Endodermal cell (in vitro differentiated cells): ENCODE data around the gene SLC20A1. TPM values are rescaled to one million over a fixed set of nuclear protein-coding genes. Genes with fewer than 3 reads are reported as not detected.

Source experiments
- DNase-seq: peaks from one replicate; pipeline ENCODE4 v3.0.0-alpha.2; 2017
- H3K27ac ChIP-seq: 2 replicates; pipeline ENCODE4 v1.5.1; 2013; ENCODE audit warnings: mild to moderate bottlenecking, low read depth, low read length, moderate library complexity
- H3K27me3 ChIP-seq: 2 replicates; pipeline ENCODE4 v1.6.1; 2013; ENCODE audit warnings: mild to moderate bottlenecking, low read length, moderate library complexity; ENCODE audit not compliant: insufficient read depth, control insufficient read depth, poor library complexity, severe bottlenecking
- H3K36me3 ChIP-seq: 2 replicates; pipeline ENCODE4 v1.7.0; 2013; ENCODE audit warnings: mild to moderate bottlenecking, low read length, moderate library complexity; ENCODE audit not compliant: control insufficient read depth, insufficient read depth
- H3K4me1 ChIP-seq: one replicate; pipeline ENCODE4 v1.7.0; 2013; ENCODE audit warnings: low read length; ENCODE audit not compliant: control insufficient read depth, insufficient read depth
- H3K4me3 ChIP-seq: 2 replicates; pipeline ENCODE4 v1.5.1; 2013; ENCODE audit warnings: mild to moderate bottlenecking, low read length, moderate library complexity
- H3K9ac ChIP-seq: 2 replicates; pipeline ENCODE4 v1.6.1; 2013; ENCODE audit warnings: mild to moderate bottlenecking, low read length, moderate library complexity; ENCODE audit not compliant: poor library complexity, severe bottlenecking; ENCODE audit errors: extremely low read depth
- H3K9me3 ChIP-seq: 2 replicates; pipeline ENCODE4 v1.6.1; 2013; ENCODE audit warnings: mild to moderate bottlenecking, low read length, moderate library complexity; ENCODE audit not compliant: control insufficient read depth
- H3K27ac Mint-ChIP-seq: 2 replicates; pipeline ENCODE4 v1.8.0; 2020; ENCODE audit warnings: mixed read lengths
- H3K27me3 Mint-ChIP-seq: 2 replicates; pipeline ENCODE4 v1.8.0; 2021; ENCODE audit warnings: mild to moderate bottlenecking, mixed read lengths; ENCODE audit not compliant: insufficient read depth
- H3K36me3 Mint-ChIP-seq: 2 replicates; pipeline ENCODE4 v1.8.0; 2020; ENCODE audit warnings: low read depth, mixed read lengths
- H3K4me1 Mint-ChIP-seq: 2 replicates; pipeline ENCODE4 v1.8.0; 2020; ENCODE audit warnings: mixed read lengths
- H3K4me3 Mint-ChIP-seq: 2 replicates; pipeline ENCODE4 v1.8.0; 2020; ENCODE audit warnings: mild to moderate bottlenecking, moderate library complexity, mixed read lengths
- H3K9me3 Mint-ChIP-seq: 2 replicates; pipeline ENCODE4 v1.8.0; 2020; ENCODE audit warnings: mild to moderate bottlenecking, mixed read lengths
- WGBS, 2 experiments: methylation state at CpG; one replicate each; pipeline versions ENCODE4 v1.1.5 to v1.1.7; 2013; ENCODE audit warnings: missing lambda C conversion rate in 2 of 2, mixed read lengths in 1 of 2; ENCODE audit not compliant: insufficient coverage in 1 of 2, insufficient read length in 1 of 2; 5-methylcytosine and 5-hydroxymethylcytosine counted together
- total RNA-seq, 2 donors: library from RNA; stranded (reverse); fragmentation: NEBNext Ultra II Directional in 1 of 2; extraction: Animal tissue kit (Norgen Biotek cat#: 25700) in 1 of 2; gene quantifications; 2 replicates in 1 of 2; 3 replicates in 1 of 2; pipeline ENCODE4 v1.2.1, GENCODE V29; 2021
- TF ChIP-seq, protein P1 (sequence below): fragments of 200-600 bp; sonication (generic); conservative IDR thresholded peaks from 2 replicates; pipeline ENCODE4 v1.5.0; 2021; ENCODE audit warnings: antibody characterized with exemption, mild to moderate bottlenecking

SLC20A1 gene
- total RNA-seq, 2 donors from 2014 or later: 67.3 to 86.7 TPM

DNA sequence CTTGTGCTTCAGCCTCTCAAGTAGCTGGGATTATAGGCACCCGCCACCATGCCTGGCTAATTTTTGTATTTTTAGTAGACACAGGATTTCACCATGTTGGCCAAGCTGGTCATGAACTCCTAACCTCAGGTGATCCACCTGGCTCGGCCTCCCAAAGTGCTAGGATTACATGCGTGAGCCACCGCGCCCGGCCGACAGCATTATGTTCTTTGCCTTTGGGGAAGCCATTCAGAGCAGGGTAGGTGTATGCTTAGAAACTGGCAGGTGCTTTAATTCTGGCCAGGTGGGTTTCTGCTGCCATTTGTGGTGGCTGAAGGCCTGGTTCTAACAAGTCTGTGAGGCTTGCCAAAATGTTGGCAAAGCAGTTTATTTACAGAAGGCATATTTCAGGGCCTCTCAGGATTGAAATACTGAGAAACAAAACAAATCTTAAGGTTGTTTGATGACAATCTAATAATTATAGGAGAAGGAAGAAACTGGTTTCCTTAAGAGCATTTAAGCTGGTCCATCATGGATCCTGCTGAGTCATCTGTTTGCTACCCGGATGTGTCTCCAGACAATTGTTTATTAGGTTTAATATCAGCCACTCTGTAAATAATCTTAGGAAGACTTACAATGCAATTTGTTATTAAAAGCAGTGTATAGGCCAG is 16.0 kb downstream of the SLC20A1 start:
- peaks cover 78% of the 10 kb centered on the region for H3K36me3 ChIP-seq
- no peaks in the 10 kb centered on the region for H3K4me1 ChIP-seq
- Mint-ChIP-seq H3K9me3 (no peaks in the 10 kb centered on the region), H3K4me1 (peaks cover 1% of the 10 kb centered on the region), H3K36me3 (peaks cover 77% of the 10 kb centered on the region), H3K27me3 (no peaks in the 10 kb centered on the region), H3K27ac (no peak overlapping the region), H3K4me3 (no peak overlapping the region)
- no peaks in the 10 kb centered on the region for H3K9me3 ChIP-seq
- H3K4me3 ChIP-seq: no peak overlapping the region
- DNase-seq: no peak
- no peaks in the 10 kb centered on the region for H3K27me3 ChIP-seq
- TF ChIP-seq, protein P1, sequence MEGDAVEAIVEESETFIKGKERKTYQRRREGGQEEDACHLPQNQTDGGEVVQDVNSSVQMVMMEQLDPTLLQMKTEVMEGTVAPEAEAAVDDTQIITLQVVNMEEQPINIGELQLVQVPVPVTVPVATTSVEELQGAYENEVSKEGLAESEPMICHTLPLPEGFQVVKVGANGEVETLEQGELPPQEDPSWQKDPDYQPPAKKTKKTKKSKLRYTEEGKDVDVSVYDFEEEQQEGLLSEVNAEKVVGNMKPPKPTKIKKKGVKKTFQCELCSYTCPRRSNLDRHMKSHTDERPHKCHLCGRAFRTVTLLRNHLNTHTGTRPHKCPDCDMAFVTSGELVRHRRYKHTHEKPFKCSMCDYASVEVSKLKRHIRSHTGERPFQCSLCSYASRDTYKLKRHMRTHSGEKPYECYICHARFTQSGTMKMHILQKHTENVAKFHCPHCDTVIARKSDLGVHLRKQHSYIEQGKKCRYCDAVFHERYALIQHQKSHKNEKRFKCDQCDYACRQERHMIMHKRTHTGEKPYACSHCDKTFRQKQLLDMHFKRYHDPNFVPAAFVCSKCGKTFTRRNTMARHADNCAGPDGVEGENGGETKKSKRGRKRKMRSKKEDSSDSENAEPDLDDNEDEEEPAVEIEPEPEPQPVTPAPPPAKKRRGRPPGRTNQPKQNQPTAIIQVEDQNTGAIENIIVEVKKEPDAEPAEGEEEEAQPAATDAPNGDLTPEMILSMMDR: no peak
- WGBS, 2 experiments: 90 to 94% methylated on average over 2 to 8 of the region's 8 CpGs
- H3K9ac ChIP-seq: no peak overlapping the region
- H3K27ac ChIP-seq: no peak overlapping the region

DNA sequence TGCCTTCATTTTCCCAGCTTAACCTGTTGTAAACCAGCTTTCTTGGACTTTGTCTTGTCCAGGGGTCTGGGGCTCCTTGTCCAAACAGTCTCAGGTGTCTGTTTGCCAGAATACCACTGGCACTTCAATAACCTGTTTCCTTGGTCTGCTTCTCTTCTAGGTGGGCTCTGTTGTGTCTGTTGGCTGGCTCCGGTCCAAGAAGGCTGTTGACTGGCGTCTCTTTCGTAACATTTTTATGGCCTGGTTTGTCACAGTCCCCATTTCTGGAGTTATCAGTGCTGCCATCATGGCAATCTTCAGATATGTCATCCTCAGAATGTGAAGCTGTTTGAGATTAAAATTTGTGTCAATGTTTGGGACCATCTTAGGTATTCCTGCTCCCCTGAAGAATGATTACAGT is 17.0 kb downstream of the SLC20A1 start:
- no peak overlapping the region for H3K27ac ChIP-seq
- H3K27me3 Mint-ChIP-seq: no peaks in the 10 kb centered on the region
- no peak overlapping the region for H3K4me3 Mint-ChIP-seq
- whole genome bisulfite sequencing, 2 experiments: 71 to 96% methylated on average over 1 to 3 of the region's 3 CpGs
- H3K27ac Mint-ChIP-seq: no peak overlapping the region
- no peak overlapping the region for H3K4me3 ChIP-seq
- H3K4me1 Mint-ChIP-seq: peaks cover 1% of the 10 kb centered on the region
- no peaks in the 10 kb centered on the region for H3K27me3 ChIP-seq
- no peaks in the 10 kb centered on the region for H3K4me1 ChIP-seq
- TF ChIP-seq, protein P1: no peak
- peaks cover 69% of the 10 kb centered on the region for H3K36me3 Mint-ChIP-seq
- DNase-seq: no peak
- no peak overlapping the region for H3K9ac ChIP-seq
- no peaks in the 10 kb centered on the region for H3K9me3 ChIP-seq
- H3K9me3 Mint-ChIP-seq: no peaks in the 10 kb centered on the region
- H3K36me3 ChIP-seq: peaks cover 70% of the 10 kb centered on the region

GRCh38 chr2:112664689-112665088 is 18.9 kb downstream of the SLC20A1 start:
- H3K4me3 Mint-ChIP-seq: no peak overlapping the region
- Histone ChIP-seq H3K36me3 (peaks cover 53% of the 10 kb centered on the region), H3K27ac (no peak overlapping the region)

More at GRCh38 chr2:112664689-112665088, 18.9 kb downstream of the SLC20A1 start:
- no peak overlapping the region for H3K4me3 ChIP-seq
- H3K27me3 ChIP-seq: no peaks in the 10 kb centered on the region
- H3K27me3 Mint-ChIP-seq: no peaks in the 10 kb centered on the region
- no peak overlapping the region for H3K9ac ChIP-seq
- H3K4me1 ChIP-seq: no peaks in the 10 kb centered on the region
- DNase-seq: no peak
- H3K9me3 Mint-ChIP-seq: no peaks in the 10 kb centered on the region
- H3K27ac Mint-ChIP-seq: no peak overlapping the region
- TF ChIP-seq, protein P1: no peak
- H3K4me1 Mint-ChIP-seq: peaks cover 1% of the 10 kb centered on the region
- no peaks in the 10 kb centered on the region for H3K9me3 ChIP-seq
- peaks cover 51% of the 10 kb centered on the region for H3K36me3 Mint-ChIP-seq
